Muscle of arm (tissue), 12 donors: ENCODE measurements around the gene MSANTD1. TPM values are rescaled to one million over a fixed set of nuclear protein-coding genes. Genes with fewer than 3 reads are reported as not detected.
A peak's percentile ranks its signal among the peaks of the same experiment; 100 is the strongest.

ENCODE experiments used
- DNase-seq: peaks from one replicate; pipeline ENCODE4 v3.0.0-alpha.2; 2013
- polyA plus RNA-seq, 12 donors: library from polyadenylated mRNA; unstranded; fragments of 120-200 nt; gene quantifications; one replicate each; pipeline ENCODE4 v1.2.1, GENCODE V29; 2013; ENCODE audit not compliant: insufficient read length in 12 of 12

Gene MSANTD1
- polyA plus RNA-seq, 12 donors: 0.39 to 1.0 (median 0.64) TPM; not detected in 2

GRCh38 chr4:3301450-3302172 is 52.7 kb downstream of the MSANTD1 start:
- no peak for DNase-seq

- DNase-seq: no peak
Observed at GRCh38 chr4:3302173-3302785, 53.3 kb downstream of the MSANTD1 start.

- DNase-seq: no peak
Observed at GRCh38 chr4:3302786-3303564, 54.0 kb downstream of the MSANTD1 start.

- DNase-seq: no peak
Observed at GRCh38 chr4:3303565-3303824, 54.5 kb downstream of the MSANTD1 start.

- DNase-seq: no peak
Observed at GRCh38 chr4:3303923-3304710, 55.2 kb downstream of the MSANTD1 start.

GRCh38 chr4:3304831-3305609 is 56.1 kb downstream of the MSANTD1 start:
- peak; percentile 64 for DNase-seq

GRCh38 chr4:3305610-3306371 is 56.8 kb downstream of the MSANTD1 start:
- DNase-seq: no peak

Other genes starting within 250 kb of the MSANTD1 start
- under 1 TPM in 2 of 12 donors, not detected in 10; 0.42 to 0.54 TPM for gene HTT-AS, start 174.6 kb upstream of the MSANTD1 start, polyA plus RNA-seq
- gene HTT, start 174.5 kb upstream of the MSANTD1 start, polyA plus RNA-seq: 10 to 100 TPM in 11 of 12 donors, not detected in 1; 17.8 to 54.1 (median 26.4) TPM
- 10 to 100 TPM in 11 of 12 donors, not detected in 1; 23.2 to 50.7 (median 32.0) TPM for gene RGS12, start 43.9 kb downstream of the MSANTD1 start, polyA plus RNA-seq
- gene HGFAC, start 192.8 kb downstream of the MSANTD1 start, polyA plus RNA-seq: 1 to 10 TPM in 7 of 12 donors, under 1 TPM in 3, not detected in 2; 0.46 to 1.4 (median 1.1) TPM
- gene DOK7, start 214.1 kb downstream of the MSANTD1 start, polyA plus RNA-seq: 10 to 100 TPM in 9 of 12 donors, 1 to 10 TPM in 2, not detected in 1; 6.3 to 29.6 (median 11.5) TPM